ENCODE data around the gene SUPT3H.

Gene SUPT3H

GRCh38 chr6:44820759-44821158 lies 557.0 kb downstream of the SUPT3H start:
- DNase-seq: no peak

DNA sequence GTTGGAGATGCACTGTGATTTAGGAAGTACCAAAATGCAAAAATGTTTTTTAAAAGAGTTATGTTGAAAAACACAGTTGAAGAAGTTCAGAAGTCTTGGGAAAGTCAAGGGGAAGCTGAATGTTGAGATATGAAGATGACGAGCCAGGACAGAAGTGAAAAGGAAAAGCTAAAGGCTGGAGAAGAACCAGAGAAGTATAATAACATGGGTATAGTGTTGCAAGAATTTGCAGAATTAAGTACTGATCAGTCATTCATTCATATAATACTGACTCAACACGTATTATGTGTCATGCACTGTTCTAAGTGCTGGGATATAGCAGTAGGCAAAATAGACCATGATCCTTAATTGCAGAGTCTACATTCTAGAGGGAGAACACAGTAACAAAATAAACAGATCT lies 557.4 kb downstream of the SUPT3H start:
- DNase-seq: no peak

DNA sequence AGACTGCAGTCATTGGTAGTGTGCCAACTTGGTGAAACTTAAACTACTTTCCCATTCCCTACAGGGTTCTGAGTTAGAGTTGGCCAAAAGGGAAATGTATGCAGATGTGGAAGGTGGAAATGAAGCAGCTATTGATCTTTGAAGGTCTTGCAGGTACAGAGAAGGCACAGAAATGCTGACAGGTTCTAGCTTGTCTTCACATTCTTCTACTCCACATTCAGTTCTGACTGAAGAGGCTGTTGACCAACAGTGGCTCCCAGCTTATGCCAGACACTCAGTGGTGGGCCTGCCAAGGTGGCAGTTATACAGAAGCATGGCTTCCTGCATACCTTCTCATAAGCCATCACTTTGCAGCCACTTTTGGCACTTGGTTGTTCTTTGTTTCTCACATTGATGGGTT lies 566.3 kb downstream of the SUPT3H start:
- DNase-seq: no peak

- no peak for DNase-seq
Observed at GRCh38 chr6:44809258-44809657, 568.5 kb downstream of the SUPT3H start.

DNA sequence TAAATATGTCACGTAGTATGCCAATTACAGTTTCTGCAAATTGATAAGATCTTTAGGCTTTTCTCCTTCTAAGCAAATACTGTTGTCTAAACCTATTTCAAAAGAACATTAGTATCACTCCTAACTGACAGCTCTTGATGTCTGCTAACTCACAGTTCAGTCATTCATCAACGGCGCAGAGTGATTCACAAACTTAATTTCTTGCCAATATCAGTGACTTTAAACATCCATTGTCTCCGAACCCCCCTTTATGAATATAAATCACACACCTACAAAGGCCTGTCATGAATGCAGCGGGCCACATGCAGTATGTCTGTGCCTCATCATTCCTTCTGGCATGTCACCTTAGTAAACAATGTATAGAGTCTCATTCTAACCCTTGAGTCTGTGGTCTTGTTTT lies 569.6 kb downstream of the SUPT3H start:
- DNase-seq: no peak

DNA sequence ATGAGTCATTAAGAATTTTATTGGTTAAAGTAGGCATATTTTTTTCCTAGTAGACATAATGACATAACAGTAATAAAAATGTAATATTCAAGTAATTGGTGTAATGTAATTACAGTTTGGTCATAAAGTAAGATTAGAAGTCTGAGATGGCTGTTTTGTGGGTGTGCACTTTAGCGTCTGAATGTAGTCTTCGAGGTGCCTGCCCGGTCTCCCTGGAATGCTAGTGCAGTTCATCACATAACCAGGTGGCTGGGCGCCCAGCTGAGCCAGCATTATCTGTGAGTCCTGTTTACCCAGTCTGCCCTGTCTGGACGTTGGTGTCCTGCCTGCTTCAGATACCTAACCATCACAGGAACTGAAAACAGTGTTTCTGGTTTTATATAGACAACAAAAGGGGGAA lies 571.1 kb downstream of the SUPT3H start:
- DNase-seq: no peak

- DNase-seq: no peak
Observed at GRCh38 chr6:44805238-44805846, 572.4 kb downstream of the SUPT3H start.

DNA sequence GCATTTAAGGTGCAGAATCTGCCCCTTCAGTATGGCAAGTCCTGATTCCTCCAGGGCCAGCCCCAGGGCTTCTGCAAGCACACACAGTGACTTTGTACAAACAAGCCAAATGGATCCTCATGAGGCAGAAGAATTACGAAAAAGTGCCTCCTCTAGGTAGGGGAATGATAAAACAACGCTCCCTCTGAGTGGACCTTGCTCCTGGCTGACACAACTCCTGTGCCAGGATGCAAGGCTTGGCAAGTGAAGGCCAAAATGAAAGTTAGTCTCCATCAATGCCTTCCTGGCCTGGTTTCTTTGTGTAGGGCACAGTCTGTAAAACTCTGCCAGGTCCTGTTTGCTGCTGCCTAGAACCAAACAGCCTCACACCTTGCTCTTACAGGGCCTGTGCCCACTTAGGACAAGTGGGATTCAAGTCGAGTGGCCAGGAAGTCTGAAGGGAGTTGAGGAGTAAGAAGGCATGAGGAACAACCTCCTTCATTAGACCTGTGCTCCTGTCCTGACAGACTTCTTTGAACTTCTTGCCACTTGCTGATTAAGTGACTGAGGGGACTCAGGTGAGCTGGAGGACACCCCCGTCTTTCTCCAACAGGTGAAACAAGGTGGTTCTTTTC lies 573.1 kb downstream of the SUPT3H start:
- no peak for DNase-seq

DNA sequence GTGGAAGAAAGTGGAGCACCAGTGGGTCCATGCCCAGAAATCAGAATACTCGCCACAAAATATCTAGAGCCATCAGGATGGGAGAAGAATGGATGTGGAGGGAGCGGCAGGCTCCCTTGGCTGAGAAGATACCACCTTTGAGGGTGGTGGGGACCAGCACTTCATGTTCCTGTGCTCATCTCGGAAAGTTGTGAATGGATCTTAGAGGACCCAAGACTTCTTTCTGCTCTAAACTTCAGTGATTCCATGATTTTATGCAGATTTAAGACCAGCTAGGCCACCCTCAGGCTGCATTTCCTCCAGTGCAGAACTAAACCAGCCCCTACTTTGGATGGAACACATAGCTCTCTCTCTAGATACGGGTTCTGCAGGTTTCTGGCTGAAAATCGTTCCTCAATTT lies 573.7 kb downstream of the SUPT3H start:
- no peak for DNase-seq

DNA sequence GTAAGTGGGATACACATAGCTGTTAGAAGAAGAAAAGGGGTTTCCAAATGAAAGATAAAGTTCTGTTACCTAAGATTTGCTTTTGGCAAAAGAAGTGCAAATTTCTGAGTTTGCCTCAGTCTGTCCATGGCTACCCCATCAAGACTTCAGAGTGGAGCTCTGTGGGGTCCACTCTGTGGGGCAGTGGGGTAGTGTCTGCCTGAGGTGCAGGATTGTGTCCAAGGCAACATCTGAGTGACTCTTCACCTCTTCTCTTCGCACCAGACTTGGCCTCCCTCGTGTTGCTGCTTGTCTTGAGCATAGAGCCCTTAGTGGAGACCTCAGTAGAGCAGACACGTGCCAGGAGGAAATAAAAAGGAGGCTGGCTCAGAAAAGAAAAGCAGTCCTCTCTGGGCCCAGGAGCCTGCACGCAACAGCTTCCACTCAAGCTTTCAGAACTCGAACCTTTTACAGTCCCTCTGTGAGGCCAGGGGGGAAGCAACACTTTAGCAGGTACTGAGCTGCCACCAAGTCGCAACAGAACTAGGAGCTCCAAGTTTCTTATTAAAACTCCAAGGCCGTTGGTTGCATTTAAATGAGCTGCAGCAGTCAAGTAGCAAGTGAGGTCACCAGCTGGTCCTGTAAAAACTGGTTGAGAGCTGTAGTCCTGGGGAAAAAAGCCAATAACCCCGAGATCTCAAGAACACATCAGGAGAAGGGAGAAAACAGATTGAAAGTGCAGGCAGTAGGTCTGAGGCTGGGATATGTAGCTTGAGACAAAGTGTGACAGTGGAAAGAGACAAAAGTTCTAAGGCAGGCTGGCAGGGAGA lies 576.7 kb downstream of the SUPT3H start:
- no peak for DNase-seq

GRCh38 chr6:44800171-44800783 lies 577.5 kb downstream of the SUPT3H start:
- peak; percentile 57 for DNase-seq

GRCh38 chr6:44797746-44798145 lies 580.0 kb downstream of the SUPT3H start:
- no peak for DNase-seq

GRCh38 chr6:44795326-44795725 lies 582.4 kb downstream of the SUPT3H start:
- DNase-seq: no peak

- no peak for DNase-seq
Observed at GRCh38 chr6:44789806-44790205, 587.9 kb downstream of the SUPT3H start.

- DNase-seq: no peak
Observed at GRCh38 chr6:44789061-44789460, 588.7 kb downstream of the SUPT3H start.

DNA sequence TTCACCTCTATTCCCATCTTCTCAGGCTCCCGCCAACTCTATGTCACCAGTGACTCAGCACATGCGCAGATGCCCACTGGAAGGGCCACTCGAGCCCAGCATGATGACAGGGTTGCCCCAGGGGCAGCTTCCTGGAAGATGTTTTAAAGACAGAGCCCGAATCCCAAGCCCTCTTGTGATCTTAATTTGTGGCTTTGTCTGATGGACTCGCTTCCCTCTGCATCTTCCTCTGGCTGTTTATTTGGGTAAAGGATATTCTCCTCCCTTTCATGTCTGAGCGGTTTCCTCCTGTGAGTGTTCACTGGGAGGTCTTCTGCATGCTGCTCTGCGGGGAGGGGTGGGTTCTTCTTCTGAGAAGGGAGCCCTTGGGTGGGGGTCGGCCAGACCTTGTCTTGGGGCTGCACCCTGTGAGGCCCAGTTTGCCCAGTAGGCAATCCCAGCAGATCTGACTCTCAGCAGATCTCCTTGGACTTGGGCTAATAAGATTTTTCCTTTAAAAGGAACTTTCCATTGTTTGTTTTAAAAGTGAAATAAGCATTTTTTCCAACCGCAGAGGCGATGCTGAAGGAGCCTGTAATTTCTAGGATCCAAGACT lies 589.2 kb downstream of the SUPT3H start:
- no peak for DNase-seq

DNA sequence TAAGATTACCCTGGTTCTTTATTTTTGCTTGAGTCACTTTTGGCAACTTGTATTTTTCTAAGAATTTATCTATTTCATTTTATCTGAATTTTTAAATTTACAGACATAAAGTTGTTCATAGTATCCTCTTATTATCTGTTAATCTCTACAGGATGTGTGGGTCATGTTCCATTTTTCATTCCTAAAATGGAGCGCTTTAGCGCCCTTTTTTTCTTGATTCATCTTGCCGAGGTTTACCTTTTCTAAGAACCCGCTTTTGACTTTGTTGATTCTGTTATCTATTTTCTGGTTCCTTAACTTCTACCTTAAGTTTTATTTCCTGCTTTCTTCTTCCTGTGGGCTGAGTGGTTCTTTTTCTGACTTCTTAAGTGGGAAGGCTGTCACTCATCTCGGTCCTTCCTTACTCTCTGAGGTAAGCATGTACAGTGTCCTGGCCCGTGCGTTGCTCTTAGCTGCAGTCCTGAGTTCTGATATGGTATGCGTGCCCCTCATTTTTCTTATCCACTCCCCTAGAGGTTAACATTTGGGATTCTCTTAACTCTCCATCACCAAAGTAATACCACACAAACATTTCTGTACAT lies 590.4 kb downstream of the SUPT3H start:
- DNase-seq: no peak

- DNase-seq: no peak
Observed at GRCh38 chr6:44785130-44785529, 592.6 kb downstream of the SUPT3H start.

DNA sequence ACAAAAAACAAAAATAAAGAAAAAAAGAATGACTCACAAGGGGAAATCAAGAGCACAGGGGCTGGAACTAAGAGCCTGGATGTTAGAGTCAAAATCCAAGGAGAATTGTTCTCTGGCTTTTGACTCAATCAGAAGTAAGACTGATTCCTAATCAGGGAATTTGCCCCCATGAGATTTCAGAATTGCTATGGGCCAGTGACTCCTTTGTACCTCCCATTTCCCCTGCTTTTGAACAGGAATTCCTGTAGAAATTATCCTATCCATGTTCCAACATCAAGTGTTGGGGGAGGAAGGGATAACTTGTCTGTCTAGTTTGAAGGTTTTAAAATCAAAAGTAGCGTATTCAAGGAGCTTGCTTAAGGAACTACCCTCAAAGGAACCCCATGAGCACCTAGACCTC lies 593.5 kb downstream of the SUPT3H start:
- DNase-seq: no peak

GRCh38 chr6:44782892-44783291 lies 594.8 kb downstream of the SUPT3H start:
- DNase-seq: no peak

DNA sequence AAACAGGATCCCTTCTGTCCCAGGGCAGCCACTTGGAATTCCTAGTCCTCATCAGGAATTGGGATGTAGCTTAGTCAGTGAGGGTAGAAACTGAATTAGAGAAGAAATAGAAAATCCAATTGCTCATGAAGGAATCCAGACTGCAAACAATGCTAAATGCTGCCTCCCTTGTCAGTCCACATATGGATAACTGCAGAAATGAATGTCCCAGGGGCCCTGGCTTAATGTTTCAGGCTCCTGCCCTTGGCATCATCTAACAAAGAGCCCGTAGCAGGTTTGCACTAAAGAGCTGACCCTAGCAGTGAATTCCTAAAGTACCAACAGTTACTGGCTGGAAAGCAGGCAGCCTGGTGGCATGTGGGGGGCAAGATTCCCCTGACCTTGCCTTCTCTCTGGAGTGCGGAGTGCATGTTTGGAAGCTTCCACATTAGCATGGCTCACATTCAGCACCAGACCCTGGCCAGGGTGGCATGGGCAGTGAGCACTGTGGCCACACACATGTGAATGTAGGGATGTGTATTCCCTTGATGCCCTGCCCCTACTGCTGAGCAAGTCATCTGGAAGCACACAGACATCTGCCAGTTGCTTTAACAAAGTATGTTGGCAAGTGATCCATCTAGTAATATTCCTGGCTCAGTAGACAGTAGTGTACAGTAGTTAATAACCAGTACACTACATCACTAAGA lies 595.7 kb downstream of the SUPT3H start:
- DNase-seq: no peak

GRCh38 chr6:44780161-44780560 lies 597.6 kb downstream of the SUPT3H start:
- no peak for DNase-seq

All from NCI-H226 (cell line).